ENCODE results near the gene CCR5AS.

CCR5AS gene

DNA sequence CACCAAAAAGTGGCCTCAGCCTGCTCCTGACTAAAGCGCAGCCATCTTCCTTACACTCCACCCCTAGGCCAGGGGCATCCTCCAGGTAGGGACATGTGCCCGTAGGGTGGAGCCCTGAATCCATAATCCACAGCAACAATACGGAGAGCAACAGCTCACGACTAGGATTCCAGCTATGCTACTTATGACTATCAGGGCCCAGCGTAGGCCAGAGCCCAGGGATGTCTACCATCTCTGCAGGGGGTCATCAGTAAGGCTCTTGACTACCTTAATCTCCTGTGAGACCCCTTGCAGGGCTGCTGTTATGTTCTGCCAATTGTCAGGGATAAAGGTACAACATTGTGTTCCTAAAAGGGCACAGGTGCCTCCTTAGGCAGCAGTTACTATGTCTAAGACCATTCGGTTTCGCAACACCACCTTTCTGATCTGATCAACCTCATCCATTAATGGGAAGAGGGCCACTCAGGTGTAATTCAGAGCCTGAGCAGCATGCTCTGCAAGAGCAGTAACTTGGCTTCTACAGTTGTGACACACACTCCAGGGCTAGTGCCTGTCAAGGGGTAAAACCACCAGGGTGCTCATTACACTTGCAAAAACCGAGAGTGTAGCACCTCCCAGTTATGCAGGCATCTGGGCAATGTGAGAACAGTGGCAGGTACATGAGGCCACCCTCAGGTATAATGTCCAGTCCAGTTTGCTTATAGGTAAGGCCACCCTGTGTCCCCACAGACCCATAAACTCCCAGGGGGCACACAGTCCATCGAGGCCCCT lies 11.2 kb upstream of the CCR5AS start:
- DNase-seq = no peak
- Mint-ChIP-seq H3K27ac (no peak overlapping the region), H3K36me3 (no peaks in the 10 kb centered on the region), H3K9me3 (no peaks in the 10 kb centered on the region), H3K4me1 (peaks cover 7 to 28% of the 10 kb centered on the region in 2 donors), H3K27me3 (no peaks in the 10 kb centered on the region), H3K4me3 (no peak overlapping the region)
- no peak for ATAC-seq (replicated peaks)

DNA sequence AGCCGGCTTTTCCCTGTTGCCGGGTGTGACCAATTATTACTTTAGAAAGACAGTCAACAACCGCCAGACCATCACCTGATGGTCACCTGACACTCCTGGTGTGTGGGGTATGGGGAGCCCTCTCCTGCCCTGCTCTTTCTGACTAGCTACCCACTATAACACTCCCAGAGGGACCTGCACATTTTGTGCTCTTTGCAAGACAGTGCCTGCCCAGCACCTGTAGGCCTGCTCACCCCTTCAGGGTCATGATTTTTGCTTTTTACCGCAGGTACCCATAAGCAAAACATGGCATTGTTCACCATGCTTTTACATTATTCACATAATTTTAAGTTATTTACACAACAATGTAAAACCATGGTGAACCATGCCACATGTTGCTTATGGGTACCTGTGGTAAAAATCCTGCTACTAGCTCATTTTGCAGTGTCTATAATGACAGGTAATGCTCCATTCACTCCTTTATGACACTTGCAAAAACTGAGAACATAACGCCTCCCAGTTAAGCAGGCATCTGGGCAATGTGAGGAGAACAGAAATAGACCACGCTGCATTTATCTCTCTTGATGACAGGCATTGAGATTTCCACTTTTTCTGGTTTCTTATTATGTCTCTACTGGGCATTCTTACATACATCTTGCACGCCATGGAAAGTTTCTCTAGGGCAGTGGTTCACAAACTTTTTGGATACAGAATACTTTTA lies 10.1 kb upstream of the CCR5AS start:
- Mint-ChIP-seq H3K36me3 (no peaks in the 10 kb centered on the region), H3K27me3 (no peaks in the 10 kb centered on the region), H3K4me3 (peak overlapping the region in 1 of 2 donors; percentile 55), H3K27ac (peak overlapping the region; percentile 73), H3K4me1 (peaks cover 7 to 28% of the 10 kb centered on the region in 2 donors), H3K9me3 (no peaks in the 10 kb centered on the region)
- ATAC-seq (replicated peaks) (peak; percentile 83 to 85), DNase-seq (no peak)

DNA sequence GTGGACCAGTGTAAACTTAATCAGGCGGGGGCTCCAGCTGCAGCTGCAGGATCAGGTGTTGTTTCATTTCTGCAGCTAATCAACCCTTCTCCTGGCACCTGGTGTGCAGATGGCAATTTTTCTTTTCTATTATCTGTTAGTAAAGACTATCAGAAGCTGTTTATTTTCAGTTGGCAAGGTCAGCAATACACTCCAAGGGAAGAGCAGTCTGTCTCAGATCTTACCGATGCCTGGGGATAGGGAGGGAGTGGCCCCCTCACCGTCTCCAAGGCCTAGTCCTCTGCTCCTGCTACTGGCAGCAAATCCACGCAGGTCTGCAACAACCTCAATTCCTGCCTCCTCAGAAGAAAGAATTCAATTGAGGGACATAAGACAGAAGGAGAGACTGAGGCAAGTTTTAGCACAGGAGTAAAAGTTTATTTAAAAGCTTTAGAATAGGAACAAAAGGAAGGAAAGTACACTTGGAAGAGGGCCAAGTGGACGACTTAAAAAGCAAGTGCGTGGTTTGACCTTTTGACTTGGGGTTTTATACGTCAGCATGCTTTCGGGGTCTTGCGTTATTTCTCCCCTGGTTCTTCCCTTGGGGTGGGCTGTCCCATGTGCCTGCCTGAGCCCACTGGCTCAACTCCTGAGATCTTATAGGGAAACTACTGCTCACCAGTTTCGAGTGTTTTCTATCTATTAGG lies 9.4 kb upstream of the CCR5AS start:
- Mint-ChIP-seq H3K27ac (peak overlapping the region; percentile 73), H3K4me3 (peak overlapping the region in 1 of 2 donors; percentile 55), H3K4me1 (peaks cover 7 to 28% of the 10 kb centered on the region in 2 donors), H3K9me3 (no peaks in the 10 kb centered on the region), H3K27me3 (no peaks in the 10 kb centered on the region), H3K36me3 (no peaks in the 10 kb centered on the region)
- DNase-seq = peak; percentile 25
- ATAC-seq (replicated peaks) = peak; percentile 70 to 75

DNA sequence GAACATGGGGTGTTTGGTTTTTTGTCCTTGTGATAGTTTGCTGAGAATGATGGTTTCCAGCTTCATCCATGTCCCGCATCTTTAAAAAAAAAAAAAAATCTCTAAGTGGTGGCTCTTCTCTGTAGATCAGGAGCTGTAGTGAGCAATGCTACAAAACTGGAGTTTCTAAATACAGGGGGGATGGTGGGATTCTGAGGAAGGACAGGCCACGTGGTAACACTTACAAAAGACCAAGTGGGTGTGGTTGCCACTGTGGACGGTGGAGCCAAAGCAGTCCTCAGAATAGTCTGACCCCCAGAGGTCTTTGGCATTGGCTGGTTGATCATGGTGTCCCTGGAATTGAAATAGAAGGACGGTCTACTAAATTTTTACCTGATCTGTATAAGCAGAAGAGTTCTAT lies 7.9 kb upstream of the CCR5AS start:
- Mint-ChIP-seq H3K9me3 (no peaks in the 10 kb centered on the region), H3K4me3 (no peak overlapping the region), H3K27me3 (no peaks in the 10 kb centered on the region), H3K36me3 (peaks cover 0 to 6% of the 10 kb centered on the region in 2 donors), H3K4me1 (peaks cover 9 to 34% of the 10 kb centered on the region in 2 donors), H3K27ac (no peak overlapping the region)
- ATAC-seq (replicated peaks) = no peak
- no peak for DNase-seq

DNA sequence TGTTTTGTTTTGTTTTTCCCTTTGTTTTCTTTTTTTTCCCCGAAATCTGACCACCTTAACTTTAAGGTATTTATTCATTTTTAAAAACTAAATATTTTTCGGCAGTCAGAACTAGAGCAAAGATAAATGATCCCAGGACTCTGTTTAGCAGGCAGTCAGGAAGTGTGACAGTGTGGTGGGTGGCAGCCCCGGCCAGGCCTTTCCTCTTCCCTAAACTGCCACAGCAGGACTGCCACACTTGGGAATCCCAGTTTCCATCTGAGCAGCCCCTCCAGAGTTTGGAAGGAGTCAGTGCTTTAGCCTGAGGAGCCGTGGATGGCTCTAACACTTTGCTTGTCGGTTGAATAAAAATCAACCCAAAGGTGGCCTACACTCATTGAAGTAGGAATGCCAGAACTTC lies 7.1 kb upstream of the CCR5AS start:
- H3K9me3 Mint-ChIP-seq = no peaks in the 10 kb centered on the region
- no peak overlapping the region for H3K4me3 Mint-ChIP-seq
- no peak for ATAC-seq (replicated peaks)
- H3K4me1 Mint-ChIP-seq = peaks cover 12 to 42% of the 10 kb centered on the region in 2 donors
- no peaks in the 10 kb centered on the region for H3K27me3 Mint-ChIP-seq
- no peak for DNase-seq
- peaks cover 3 to 12% of the 10 kb centered on the region in 2 donors for H3K36me3 Mint-ChIP-seq
- H3K27ac Mint-ChIP-seq = no peak overlapping the region

DNA sequence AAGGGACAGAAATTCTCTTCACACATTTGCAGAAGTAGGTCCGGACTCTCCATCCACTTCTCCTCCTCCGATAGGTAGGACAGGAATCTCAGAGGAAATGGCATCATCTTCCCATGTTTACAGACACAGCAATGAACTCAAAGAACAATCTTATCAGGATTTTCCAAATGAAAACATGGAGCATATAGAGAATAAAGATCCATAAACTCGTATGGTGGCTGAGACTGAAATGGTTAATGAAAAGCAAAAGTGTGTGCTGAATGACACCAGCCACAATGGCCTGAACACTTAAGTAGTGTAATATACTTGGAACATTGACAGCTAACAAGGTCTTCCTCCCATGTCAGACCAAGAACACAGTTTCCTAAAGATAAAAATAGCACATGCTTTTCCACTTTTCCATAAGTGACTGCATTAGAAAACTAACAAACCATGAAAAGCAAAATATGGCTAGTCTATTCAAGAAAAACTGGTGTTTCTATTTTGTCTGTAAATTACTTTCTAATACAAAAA lies 6.0 kb upstream of the CCR5AS start:
- Mint-ChIP-seq H3K4me1 (peaks cover 21 to 52% of the 10 kb centered on the region in 2 donors), H3K27me3 (no peaks in the 10 kb centered on the region), H3K4me3 (no peak overlapping the region), H3K27ac (no peak overlapping the region), H3K9me3 (no peaks in the 10 kb centered on the region), H3K36me3 (peaks cover 6 to 19% of the 10 kb centered on the region in 2 donors)
- ATAC-seq (replicated peaks) = no peak
- DNase-seq = no peak

DNA sequence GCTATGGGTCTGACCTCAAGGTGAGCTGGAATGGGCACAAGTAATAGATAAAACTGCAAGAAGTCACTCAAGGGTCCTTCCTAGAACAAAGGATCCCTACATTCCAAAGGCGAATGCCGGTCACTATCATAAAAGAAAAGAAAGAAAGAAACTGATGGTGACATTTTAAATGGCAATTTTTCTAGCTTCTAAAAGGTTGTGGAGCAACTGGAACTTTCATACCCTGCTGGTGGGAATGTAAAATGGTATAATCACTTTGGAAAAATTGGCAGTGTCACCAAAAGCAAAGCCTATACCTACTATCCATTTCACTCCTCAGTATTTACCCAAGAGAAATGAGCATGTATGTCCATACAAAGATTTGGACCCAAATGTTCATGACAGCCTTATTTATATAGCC lies 4.4 kb upstream of the CCR5AS start:
- ATAC-seq (replicated peaks) = no peak
- Mint-ChIP-seq H3K36me3 (peaks cover 11 to 29% of the 10 kb centered on the region in 2 donors), H3K9me3 (peaks cover 4 to 5% of the 10 kb centered on the region in 2 donors), H3K27ac (no peak overlapping the region), H3K27me3 (no peaks in the 10 kb centered on the region), H3K4me3 (no peak overlapping the region), H3K4me1 (peaks cover 29 to 57% of the 10 kb centered on the region in 2 donors)
- no peak for DNase-seq

DNA sequence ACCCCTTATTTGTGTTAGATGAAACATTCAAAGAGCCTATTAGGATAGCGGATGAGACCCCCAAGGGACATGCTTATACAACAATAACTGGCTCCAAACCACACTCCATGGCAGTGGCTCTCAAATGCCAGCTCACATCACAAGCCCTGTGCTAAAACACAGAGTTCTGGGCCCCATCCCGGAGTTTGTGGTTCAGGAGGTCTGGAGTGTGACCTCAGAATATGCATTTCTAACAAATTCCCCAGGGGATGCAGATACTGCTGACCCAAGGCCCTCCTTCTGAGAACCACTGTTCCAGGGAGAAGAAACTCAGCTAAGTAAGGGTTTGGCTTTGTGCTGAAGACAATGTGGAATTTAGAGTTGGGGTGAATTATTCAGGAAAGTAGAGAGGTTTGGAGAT lies 3.8 kb upstream of the CCR5AS start:
- Mint-ChIP-seq H3K27me3 (no peaks in the 10 kb centered on the region), H3K9me3 (peaks cover 4 to 5% of the 10 kb centered on the region in 2 donors), H3K4me1 (peaks cover 28 to 57% of the 10 kb centered on the region in 2 donors), H3K27ac (no peak overlapping the region), H3K36me3 (peaks cover 11 to 30% of the 10 kb centered on the region in 2 donors), H3K4me3 (no peak overlapping the region)
- DNase-seq (no peak), ATAC-seq (replicated peaks) (no peak)

DNA sequence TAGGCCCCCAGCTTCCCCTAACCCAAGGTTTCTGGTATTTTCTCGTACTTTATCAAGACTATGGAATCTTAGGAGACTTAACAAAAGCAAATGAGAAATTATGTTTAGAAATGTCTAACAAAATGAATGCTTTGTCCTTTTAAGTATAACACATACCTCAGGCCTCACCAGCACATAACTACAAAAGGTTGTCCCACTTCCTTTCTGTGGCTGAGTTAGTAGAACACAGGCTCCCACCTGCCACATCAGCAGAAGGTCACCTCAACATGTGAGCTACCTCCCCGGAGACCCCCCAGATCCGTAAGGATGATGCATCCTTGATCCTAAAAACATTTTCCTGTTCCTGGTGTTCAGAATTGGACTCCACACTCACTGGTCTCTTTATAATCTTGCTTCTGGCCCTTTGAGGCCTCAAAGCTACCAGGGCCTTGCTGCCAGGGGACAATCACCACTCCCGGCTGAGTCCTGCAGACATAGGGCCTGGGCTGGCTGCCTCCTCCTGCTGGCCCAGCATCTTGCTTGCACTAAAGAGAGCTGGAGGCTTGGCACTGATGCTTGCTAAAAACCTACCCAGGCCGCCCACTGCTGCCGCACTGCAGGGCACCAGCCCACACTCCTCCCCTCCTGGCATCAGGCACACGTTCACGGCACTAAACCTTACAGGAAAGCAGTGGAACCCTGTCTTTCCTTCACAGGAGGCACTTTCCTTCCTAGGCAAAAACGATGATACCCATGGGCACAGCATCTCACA lies 3.0 kb upstream of the CCR5AS start:
- Mint-ChIP-seq H3K4me3 (peak overlapping the region in 1 of 2 donors; percentile 3), H3K36me3 (peaks cover 11 to 30% of the 10 kb centered on the region in 2 donors), H3K9me3 (peaks cover 4 to 5% of the 10 kb centered on the region in 2 donors), H3K27me3 (no peaks in the 10 kb centered on the region), H3K27ac (no peak overlapping the region), H3K4me1 (peaks cover 32 to 57% of the 10 kb centered on the region in 2 donors)
- DNase-seq = no peak
- ATAC-seq (replicated peaks) = no peak

DNA sequence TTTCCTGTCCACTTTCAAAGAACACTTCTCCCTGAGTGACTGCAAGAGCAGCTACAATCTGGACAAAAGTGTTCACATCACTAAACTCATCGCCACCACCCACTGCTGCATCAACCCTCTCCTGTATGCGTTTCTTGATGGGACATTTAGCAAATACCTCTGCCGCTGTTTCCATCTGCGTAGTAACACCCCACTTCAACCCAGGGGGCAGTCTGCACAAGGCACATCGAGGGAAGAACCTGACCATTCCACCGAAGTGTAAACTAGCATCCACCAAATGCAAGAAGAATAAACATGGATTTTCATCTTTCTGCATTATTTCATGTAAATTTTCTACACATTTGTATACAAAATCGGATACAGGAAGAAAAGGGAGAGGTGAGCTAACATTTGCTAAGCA lies 2.0 kb upstream of the CCR5AS start:
- Mint-ChIP-seq H3K9me3 (peaks cover 4 to 5% of the 10 kb centered on the region in 2 donors), H3K27me3 (no peaks in the 10 kb centered on the region), H3K4me1 (peaks cover 32 to 58% of the 10 kb centered on the region in 2 donors), H3K4me3 (no peak overlapping the region), H3K27ac (no peak overlapping the region), H3K36me3 (peaks cover 11 to 30% of the 10 kb centered on the region in 2 donors)
- no peak for DNase-seq
- no peak for ATAC-seq (replicated peaks)

DNA sequence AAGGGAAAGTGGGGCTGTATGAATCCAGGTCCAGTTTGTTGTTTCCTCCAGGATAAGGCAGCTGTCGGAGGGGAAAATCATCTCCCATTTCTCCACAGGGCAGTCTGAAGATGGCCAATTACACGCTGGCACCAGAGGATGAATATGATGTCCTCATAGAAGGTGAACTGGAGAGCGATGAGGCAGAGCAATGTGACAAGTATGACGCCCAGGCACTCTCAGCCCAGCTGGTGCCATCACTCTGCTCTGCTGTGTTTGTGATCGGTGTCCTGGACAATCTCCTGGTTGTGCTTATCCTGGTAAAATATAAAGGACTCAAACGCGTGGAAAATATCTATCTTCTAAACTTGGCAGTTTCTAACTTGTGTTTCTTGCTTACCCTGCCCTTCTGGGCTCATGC lies 1.1 kb upstream of the CCR5AS start:
- H3K27ac Mint-ChIP-seq = peak overlapping the region; percentile 97
- DNase-seq (no peak), ATAC-seq (replicated peaks) (peak in 1 of 2 donors; percentile 23)
- peaks cover 32 to 58% of the 10 kb centered on the region in 2 donors for H3K4me1 Mint-ChIP-seq
- peak overlapping the region; percentile 88 to 94 for H3K4me3 Mint-ChIP-seq
- peaks cover 4 to 5% of the 10 kb centered on the region in 2 donors for H3K9me3 Mint-ChIP-seq
- H3K36me3 Mint-ChIP-seq = peaks cover 11 to 30% of the 10 kb centered on the region in 2 donors
- no peaks in the 10 kb centered on the region for H3K27me3 Mint-ChIP-seq

DNA sequence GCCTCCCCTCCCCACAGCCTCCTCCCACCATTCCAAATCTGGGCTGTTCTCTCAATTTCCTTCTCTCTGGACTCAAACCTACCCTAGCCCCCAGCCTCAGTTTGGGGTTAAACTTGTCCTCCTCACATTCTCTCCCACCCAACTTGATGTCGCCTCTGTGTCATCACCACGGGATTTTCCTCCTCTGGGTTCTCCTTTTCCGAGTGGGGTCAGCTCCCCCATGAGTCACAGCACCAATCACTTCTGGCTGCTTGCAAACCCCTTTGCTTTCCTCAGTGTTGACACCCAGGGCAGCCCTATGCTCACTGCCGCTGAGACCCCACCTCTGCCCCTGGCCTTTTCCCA lies 451 bp downstream of the CCR5AS start:
- DNase-seq = no peak
- no peak for ATAC-seq (replicated peaks)
- Mint-ChIP-seq H3K27me3 (no peaks in the 10 kb centered on the region), H3K9me3 (peaks cover 4 to 5% of the 10 kb centered on the region in 2 donors), H3K4me3 (peak overlapping the region; percentile 88 to 94), H3K27ac (peak overlapping the region; percentile 97), H3K36me3 (peaks cover 11 to 30% of the 10 kb centered on the region in 2 donors), H3K4me1 (peaks cover 32 to 58% of the 10 kb centered on the region in 2 donors)

DNA sequence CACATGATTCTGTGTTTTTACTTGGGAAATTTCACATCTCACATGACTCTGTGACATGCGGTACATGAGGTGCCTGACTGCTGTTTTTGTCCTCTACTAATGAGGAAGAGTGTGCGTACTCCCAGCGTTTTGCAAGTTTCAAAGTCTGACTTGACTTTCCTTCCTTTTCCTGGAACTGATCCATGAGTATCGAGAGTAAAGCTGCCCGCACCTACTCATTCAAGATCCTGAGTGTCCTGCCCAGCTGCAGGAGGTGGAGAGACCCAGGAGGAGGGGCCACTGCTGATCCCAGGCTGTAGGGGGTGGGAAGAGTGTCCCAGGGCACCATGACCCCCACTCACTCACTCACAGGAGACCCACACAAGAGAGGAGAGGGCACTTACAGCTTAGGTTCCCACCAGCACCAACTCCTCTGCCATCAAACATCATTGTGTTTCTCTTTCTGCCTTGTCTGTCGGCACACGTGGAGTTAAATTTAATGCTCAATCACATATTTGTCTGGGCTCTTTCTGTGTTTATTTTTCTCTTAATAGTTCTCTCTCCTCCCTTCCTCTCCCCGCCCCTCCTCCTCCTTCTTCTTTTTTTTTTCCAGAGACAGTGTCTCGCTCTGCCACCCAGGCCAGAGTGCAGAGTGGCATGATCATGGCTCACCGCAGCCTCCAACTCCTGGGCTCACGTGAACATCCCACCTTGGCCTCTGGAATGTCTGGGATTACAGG lies 1.4 kb downstream of the CCR5AS start:
- Mint-ChIP-seq H3K4me1 (peaks cover 32 to 58% of the 10 kb centered on the region in 2 donors), H3K4me3 (no peak overlapping the region), H3K9me3 (peaks cover 4 to 5% of the 10 kb centered on the region in 2 donors), H3K27me3 (no peaks in the 10 kb centered on the region), H3K27ac (peak overlapping the region; percentile 28), H3K36me3 (peaks cover 11 to 30% of the 10 kb centered on the region in 2 donors)
- no peak for DNase-seq
- no peak for ATAC-seq (replicated peaks)

Measured in stimulated activated naive B cell treated with anti-CD40 and anti-IgM and Interleukin-4, amounts not matched to agents 10 μg/mL and 1 μg/mL and 100 μg/mL, for 72 hours (primary cell).